PC-3 (cell line): ENCODE data around the gene KCNJ3.

Source experiments
- EZH2 ChIP-seq: fragments of 300-600 bp; sonication (generic); IDR thresholded peaks from one replicate; pipeline ENCODE4 v1.6.1; 2017; ENCODE audit warnings: antibody characterized with exemption, mild to moderate bottlenecking, low read length; ENCODE audit not compliant: unreplicated experiment
- EZH2phosphoT487 ChIP-seq: fragments of 300-600 bp; sonication (generic); IDR thresholded peaks from 2 replicates; pipeline ENCODE4 v1.6.1; 2018; ENCODE audit warnings: mild to moderate bottlenecking, antibody characterized with exemption, low read length, borderline replicate concordance
- TF ChIP-seq, protein P1 (sequence below): fragments of 300-600 bp; sonication (generic); conservative IDR thresholded peaks from 2 replicates; pipeline ENCODE4 v1.5.1; 2017; ENCODE audit warnings: antibody characterized with exemption, low read depth, mild to moderate bottlenecking, low read length

DNA sequence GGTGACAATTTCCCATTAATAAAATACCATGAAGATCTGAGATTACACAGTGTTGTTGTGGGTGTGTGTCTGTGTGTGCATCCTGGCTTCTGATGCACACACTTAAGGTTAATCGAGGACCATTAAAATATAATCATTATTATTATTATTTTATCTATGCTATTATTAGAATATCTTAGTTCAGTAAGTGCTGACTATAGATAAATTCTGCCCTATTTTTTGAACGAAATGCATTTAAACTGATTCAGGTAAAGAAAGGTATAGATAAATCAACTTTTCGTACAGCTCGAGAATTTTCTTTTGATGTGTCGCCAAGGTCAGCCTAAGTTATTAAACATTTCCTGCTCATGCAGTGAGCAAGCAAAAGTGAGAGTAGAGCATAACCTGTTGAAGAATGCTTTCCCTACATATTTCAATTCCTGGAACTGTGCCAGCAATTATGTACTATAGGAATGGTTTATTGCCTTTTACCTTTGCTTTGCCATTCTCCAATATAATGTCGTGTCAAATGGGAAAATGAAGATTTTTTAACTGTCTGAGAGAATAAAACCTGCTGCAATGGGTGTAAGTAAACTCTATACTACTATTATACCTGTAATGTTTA, 25.8 kb downstream of the KCNJ3 start:
- TF ChIP-seq, protein P1, sequence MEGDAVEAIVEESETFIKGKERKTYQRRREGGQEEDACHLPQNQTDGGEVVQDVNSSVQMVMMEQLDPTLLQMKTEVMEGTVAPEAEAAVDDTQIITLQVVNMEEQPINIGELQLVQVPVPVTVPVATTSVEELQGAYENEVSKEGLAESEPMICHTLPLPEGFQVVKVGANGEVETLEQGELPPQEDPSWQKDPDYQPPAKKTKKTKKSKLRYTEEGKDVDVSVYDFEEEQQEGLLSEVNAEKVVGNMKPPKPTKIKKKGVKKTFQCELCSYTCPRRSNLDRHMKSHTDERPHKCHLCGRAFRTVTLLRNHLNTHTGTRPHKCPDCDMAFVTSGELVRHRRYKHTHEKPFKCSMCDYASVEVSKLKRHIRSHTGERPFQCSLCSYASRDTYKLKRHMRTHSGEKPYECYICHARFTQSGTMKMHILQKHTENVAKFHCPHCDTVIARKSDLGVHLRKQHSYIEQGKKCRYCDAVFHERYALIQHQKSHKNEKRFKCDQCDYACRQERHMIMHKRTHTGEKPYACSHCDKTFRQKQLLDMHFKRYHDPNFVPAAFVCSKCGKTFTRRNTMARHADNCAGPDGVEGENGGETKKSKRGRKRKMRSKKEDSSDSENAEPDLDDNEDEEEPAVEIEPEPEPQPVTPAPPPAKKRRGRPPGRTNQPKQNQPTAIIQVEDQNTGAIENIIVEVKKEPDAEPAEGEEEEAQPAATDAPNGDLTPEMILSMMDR: no peak
- TF ChIP-seq EZH2 (no peak), EZH2phosphoT487 (no peak)
